Measurements from ENCODE around the gene GTF2F2. TPM values are rescaled to one million over a fixed set of nuclear protein-coding genes. Genes with fewer than 3 reads are reported as not detected.

Gene GTF2F2
- total RNA-seq, 1 experiment from 2014 or later, result 37.8 TPM

GRCh38 chr13:45168555-45168930 is 48.2 kb downstream of the GTF2F2 start:
- H3K9me3 ChIP-seq (ENCODE audit: low read depth, low read length, poor library complexity, severe bottlenecking), result no peaks in the 10 kb centered on the region
- no peaks in the 10 kb centered on the region for H3K4me1 ChIP-seq (ENCODE audit: insufficient read depth, low read length, poor library complexity, severe bottlenecking)
- H3K27me3 ChIP-seq (replicated peaks; ENCODE audit: insufficient read depth, low read depth, low read length, poor library complexity), result no peaks in the 10 kb centered on the region
- H3K4me3 ChIP-seq (ENCODE audit: low read depth, low read length, poor library complexity, severe bottlenecking), result no peak overlapping the region
- H3K27ac ChIP-seq (ENCODE audit: low read depth, low read length, poor library complexity, severe bottlenecking), result no peak overlapping the region
- POLR2A ChIA-PET (ENCODE audit: low non-redundant PET), result no interaction called here
- intact Hi-C loops (cut with micrococcal nuclease; ENCODE audit: unreplicated experiment), result no loop called here
- no TSS peak for BruUV-seq (replicated peaks)
- TF ChIP-seq CTCF (conservative IDR thresholded peaks at IDR 0.05; ENCODE audit: low read depth, low read length), result no peak
- TF ChIP-seq EZH2 (IDR thresholded peaks at IDR 0.05; ENCODE audit: borderline replicate concordance, low read depth, low read length, poor library complexity, severe bottlenecking), result no peak
- H3K36me3 ChIP-seq (ENCODE audit: insufficient read depth, low read length, poor library complexity, severe bottlenecking), result no peaks in the 10 kb centered on the region
- CTCF ChIA-PET, result no interaction called here
- DNase-seq (ENCODE audit: low spot score), result no peak

DNA sequence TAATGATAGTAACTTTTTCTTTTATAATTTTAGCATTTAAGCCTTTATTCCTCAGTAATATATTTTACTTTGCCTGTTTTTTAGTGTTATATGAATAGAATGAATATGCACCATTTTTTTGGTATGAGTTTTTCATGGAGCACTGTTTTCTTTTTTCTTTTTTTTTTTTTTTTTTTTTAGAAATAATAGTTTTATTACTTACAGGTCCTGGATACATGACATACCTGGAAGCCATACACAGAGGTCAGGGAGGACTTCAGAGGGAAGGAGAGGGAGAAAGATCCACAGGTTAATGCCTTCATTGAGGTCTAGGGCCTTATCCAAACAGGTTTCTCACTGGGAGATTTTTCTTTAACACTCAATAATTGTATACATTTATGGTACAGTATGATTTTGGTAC is 54.2 kb downstream of the GTF2F2 start:
- Histone ChIP-seq H3K9me3 (ENCODE audit: low read depth, low read length, poor library complexity, severe bottlenecking) (no peaks in the 10 kb centered on the region), H3K27ac (ENCODE audit: low read depth, low read length, poor library complexity, severe bottlenecking) (no peak overlapping the region), H3K36me3 (ENCODE audit: insufficient read depth, low read length, poor library complexity, severe bottlenecking) (no peaks in the 10 kb centered on the region), H3K4me3 (ENCODE audit: low read depth, low read length, poor library complexity, severe bottlenecking) (no peak overlapping the region), H3K27me3 (replicated peaks; ENCODE audit: insufficient read depth, low read depth, low read length, poor library complexity) (no peaks in the 10 kb centered on the region), H3K4me1 (ENCODE audit: insufficient read depth, low read length, poor library complexity, severe bottlenecking) (no peaks in the 10 kb centered on the region)
- ChIA-PET CTCF (no interaction called here), POLR2A (ENCODE audit: low non-redundant PET) (no interaction called here)
- intact Hi-C loops (cut with micrococcal nuclease; ENCODE audit: unreplicated experiment), result no loop called here
- no TSS peak for BruUV-seq (replicated peaks)
- TF ChIP-seq EZH2 (IDR thresholded peaks at IDR 0.05; ENCODE audit: borderline replicate concordance, low read depth, low read length, poor library complexity, severe bottlenecking), result no peak
- no peak for TF ChIP-seq CTCF (conservative IDR thresholded peaks at IDR 0.05; ENCODE audit: low read depth, low read length)
- no peak for DNase-seq (ENCODE audit: low spot score)

DNA sequence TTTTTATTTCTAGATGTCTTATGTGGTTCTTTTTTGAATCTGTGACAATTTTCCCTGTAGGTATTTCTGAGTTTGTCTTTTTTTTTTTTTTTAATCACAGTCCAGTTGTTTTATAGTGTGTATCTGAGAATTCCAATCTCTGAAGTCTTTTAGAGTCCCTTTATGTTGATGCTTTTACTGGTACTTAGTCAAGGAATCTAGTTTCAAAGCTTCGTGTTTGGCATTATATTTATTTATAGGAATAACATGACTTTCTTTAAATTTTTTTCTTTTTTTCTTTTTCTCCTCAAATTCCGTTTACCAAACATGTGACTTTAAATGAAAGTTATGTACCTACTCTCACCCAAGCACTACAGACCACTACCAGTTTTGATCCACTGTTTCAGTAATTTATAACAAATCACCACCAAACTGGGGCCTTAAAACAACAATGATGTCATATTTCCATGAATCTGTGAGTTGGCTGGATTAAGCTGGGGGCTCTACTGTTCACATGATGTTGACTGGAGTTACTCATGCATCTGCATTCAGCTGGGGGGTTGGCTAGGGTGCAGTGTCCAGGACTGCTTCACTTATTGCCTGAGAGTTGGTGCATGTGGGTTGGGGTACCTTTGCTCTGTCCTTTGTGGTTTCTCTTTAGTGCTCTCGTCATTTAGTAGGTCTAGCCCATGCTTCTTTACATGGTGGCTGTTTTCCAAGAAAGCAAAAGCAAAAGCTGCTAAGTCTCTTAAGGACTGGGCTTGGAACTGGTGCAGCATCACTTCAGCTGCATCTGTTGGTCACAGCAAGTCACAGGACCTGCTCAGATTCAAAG is 58.2 kb downstream of the GTF2F2 start:
- Histone ChIP-seq H3K27me3 (replicated peaks; ENCODE audit: insufficient read depth, low read depth, low read length, poor library complexity) (no peaks in the 10 kb centered on the region), H3K27ac (ENCODE audit: low read depth, low read length, poor library complexity, severe bottlenecking) (no peak overlapping the region), H3K9me3 (ENCODE audit: low read depth, low read length, poor library complexity, severe bottlenecking) (no peaks in the 10 kb centered on the region), H3K4me1 (ENCODE audit: insufficient read depth, low read length, poor library complexity, severe bottlenecking) (no peaks in the 10 kb centered on the region), H3K36me3 (ENCODE audit: insufficient read depth, low read length, poor library complexity, severe bottlenecking) (no peaks in the 10 kb centered on the region), H3K4me3 (ENCODE audit: low read depth, low read length, poor library complexity, severe bottlenecking) (no peak overlapping the region)
- no peak for DNase-seq (ENCODE audit: low spot score)
- CTCF ChIA-PET, result no interaction called here
- POLR2A ChIA-PET (ENCODE audit: low non-redundant PET), result no interaction called here
- BruUV-seq (replicated peaks), result no TSS peak
- intact Hi-C loops (cut with micrococcal nuclease; ENCODE audit: unreplicated experiment), result no loop called here
- no peak for TF ChIP-seq CTCF (conservative IDR thresholded peaks at IDR 0.05; ENCODE audit: low read depth, low read length)
- TF ChIP-seq EZH2 (IDR thresholded peaks at IDR 0.05; ENCODE audit: borderline replicate concordance, low read depth, low read length, poor library complexity, severe bottlenecking), result no peak
